GM12878 (cell line): ENCODE results near the gene KNTC1. TPM values are rescaled to one million over a fixed set of nuclear protein-coding genes. Genes with fewer than 3 reads are reported as not detected.

Source experiments
- ATAC-seq: fragments of 200-7000 bp; cut with Tn5 transposase; 3 replicates; pipeline ENCODE4 v1.9.1; 2020; ENCODE audit warnings: mild to moderate bottlenecking, moderate library complexity
- BruUV-seq: library from RNA; stranded (reverse); fragments of 400-500 nt; replicated peaks from 2 replicates; lab custom pipeline; 2021; lab: Mats Ljungman, UMichigan
- CTCF ChIA-PET: fragments of 300-600 bp; sonication (Branson Sonifier 250); formaldehyde crosslinking; extraction: SDS; loops from one replicate; lab custom pipeline; 2021; ENCODE audit warnings: inconsistent platforms; lab: Yijun Ruan, JAX
- POLR2A ChIA-PET: fragments of 350-600 bp; formaldehyde crosslinking; extraction: SDS; loops from one replicate; lab custom pipeline; 2021; ENCODE audit warnings: inconsistent platforms; lab: Charles Lee
- RAD21 ChIA-PET: fragments of 300-600 bp; sonication (Branson Sonifier 250); formaldehyde crosslinking; loops from one replicate; lab custom pipeline; 2023; ENCODE audit warnings: antibody characterized with exemption; ENCODE audit not compliant: unreplicated experiment; lab: Charles Lee
- SMC1A ChIA-PET: fragments of 300-600 bp; sonication (Branson Sonifier 250); formaldehyde crosslinking; loops from one replicate; lab custom pipeline; 2023; ENCODE audit not compliant: unreplicated experiment, uncharacterized antibody; lab: Charles Lee
- DNase-seq: peaks from one replicate; pipeline ENCODE4 v3.0.0-alpha.2; 2011; ENCODE audit warnings: low read depth, low spot score
- FAIRE-seq: peaks from 3 replicates; lab custom pipeline; 2011; peaks lifted over from hg19 to GRCh38; lab: Jason Lieb, UNC
- H2AFZ ChIP-seq: 2 replicates; pipeline ENCODE4 v1.6.0; 2011; ENCODE audit warnings: low read depth, low read length, control low read depth; ENCODE audit not compliant: control insufficient read depth
- H3K27ac ChIP-seq: 2 replicates; pipeline ENCODE4 v1.5.1; 2011; ENCODE audit warnings: control low read depth; ENCODE audit not compliant: control insufficient read depth, insufficient read depth
- H3K27me3 ChIP-seq, 2 experiments: replicated peaks in 1 of 2; 2 replicates each; pipeline versions ENCODE4 v1.6.0 to v1.6.1; 2011; ENCODE audit warnings: low read length in 1 of 2; ENCODE audit not compliant: control insufficient read depth in 2 of 2, insufficient read depth in 2 of 2
- H3K36me3 ChIP-seq, 2 experiments: 2 replicates each; pipeline ENCODE4 v1.5.1; 2011; ENCODE audit warnings: low read length in 1 of 2; ENCODE audit not compliant: control insufficient read depth in 2 of 2, insufficient read depth in 2 of 2
- H3K4me1 ChIP-seq: 2 replicates; pipeline ENCODE4 v1.6.1; 2011; ENCODE audit warnings: mild to moderate bottlenecking, low read length, moderate library complexity, mixed read lengths; ENCODE audit not compliant: control insufficient read depth, insufficient read depth
- H3K4me2 ChIP-seq: 2 replicates; pipeline ENCODE4 v1.6.0; 2011; ENCODE audit warnings: control low read depth; ENCODE audit not compliant: control insufficient read depth, insufficient read depth
- H3K4me3 ChIP-seq: fragments of 200-600 bp; sonication (generic); 2 replicates; pipeline ENCODE4 v1.5.1; 2016
- H3K79me2 ChIP-seq: 2 replicates; pipeline ENCODE4 v1.6.0; 2011; ENCODE audit warnings: low read length; ENCODE audit not compliant: control insufficient read depth, insufficient read depth
- H3K9ac ChIP-seq: 2 replicates; pipeline ENCODE4 v1.8.0; 2011; ENCODE audit warnings: low read length, control low read depth, mixed read lengths; ENCODE audit not compliant: control insufficient read depth, insufficient read depth
- H3K9me3 ChIP-seq: replicated peaks from 3 replicates; pipeline ENCODE4 v1.5.1; 2011; ENCODE audit warnings: mild to moderate bottlenecking, low read length; ENCODE audit not compliant: control insufficient read depth, insufficient read depth
- H4K20me1 ChIP-seq: 2 replicates; pipeline ENCODE4 v1.6.0; 2011; ENCODE audit not compliant: control insufficient read depth, insufficient read depth
- CREB1 ChIP-seq: IDR thresholded peaks from 2 replicates; pipeline ENCODE4 v1.6.1; 2012; ENCODE audit warnings: low read depth, mild to moderate bottlenecking, inconsistent platforms
- EP300 ChIP-seq, 2 experiments: fragments of 150-350 bp in 1 of 2; IDR thresholded peaks; 2 replicates each; pipeline ENCODE4 v1.6.1; 2011 to 2012; ENCODE audit warnings: low read depth in 2 of 2, low read length in 2 of 2, borderline replicate concordance in 1 of 2, improper control_type of control experiment in 1 of 2, inconsistent platforms in 1 of 2; ENCODE audit not compliant: control insufficient read depth in 1 of 2
- PAX5 ChIP-seq: IDR thresholded peaks from 2 replicates; pipeline ENCODE4 v1.6.1; 2011; ENCODE audit warnings: low read depth, low read length, borderline replicate concordance
- RAD21 ChIP-seq: IDR thresholded peaks from 2 replicates; pipeline ENCODE4 v1.6.1; 2011; ENCODE audit warnings: mild to moderate bottlenecking, low read depth, low read length, moderate library complexity; ENCODE audit not compliant: insufficient read depth
- RELA ChIP-seq: fragments of 450-650 bp; IDR thresholded peaks from 2 replicates; pipeline ENCODE4 v1.8.0; 2014; ENCODE audit warnings: borderline replicate concordance; ENCODE audit not compliant: partially characterized antibody
- SIX5 ChIP-seq: IDR thresholded peaks from 2 replicates; pipeline ENCODE4 v1.6.1; 2011; ENCODE audit warnings: mild to moderate bottlenecking, low read depth, low read length, moderate library complexity; ENCODE audit not compliant: severe bottlenecking
- SMARCA5 ChIP-seq: fragments of 450-650 bp; IDR thresholded peaks from 2 replicates; pipeline ENCODE4 v1.6.1; 2017; ENCODE audit warnings: mild to moderate bottlenecking
- WGBS: methylation state at CpG from one replicate; pipeline ENCODE4 v1.1.6; 2016; ENCODE audit warnings: low lambda C conversion rate; ENCODE audit not compliant: insufficient replicate concordance, insufficient coverage; ENCODE audit errors: missing lambda C conversion rate; 5-methylcytosine and 5-hydroxymethylcytosine counted together
- in situ Hi-C: fragments of 300-500 bp; cut with MboI; formaldehyde crosslinking; loops from 9 replicates; pipeline ENCODE4 v1.14.3; 2018; ENCODE audit warnings: mixed read lengths
- intact Hi-C: fragments of 100-400 bp; cut with micrococcal nuclease; formaldehyde crosslinking; loops from one replicate; pipeline ENCODE4 v1.14.2; 2022; ENCODE audit not compliant: unreplicated experiment
- polyA plus RNA-seq, 11 experiments: library from polyadenylated mRNA; depleted of rRNA in 4 of 11; unstranded in 6 of 11; stranded (reverse) in 5 of 11; fragments of >200 nt; fragmentation: Nextera tagmentation in 4 of 11; fragmentation: Illumina TruSeq in 1 of 11; extraction: Ambion mirVana in 4 of 11; extraction: Trizol in 1 of 11; gene quantifications; 1 replicate in 1 of 11; 2 replicates in 10 of 11; pipeline versions ENCODE4 v1.2.1 to v1.2.3, GENCODE V29; 2011 to 2016; ENCODE audit warnings: inconsistent platforms in 2 of 11, missing spikeins in 2 of 11, low read depth in 1 of 11
- total RNA-seq, 4 experiments: library from RNA; depleted of rRNA in 3 of 4; stranded (reverse); fragments of >200 nt in 3 of 4; fragmentation: Illumina TruSeq in 1 of 4; extraction: Trizol in 1 of 4; gene quantifications; 2 replicates each; pipeline versions ENCODE4 v1.2.1 to v1.2.3, GENCODE V29; 2013 to 2021
- TF ChIP-seq, protein P1 (sequence below): fragments of 450-650 bp; IDR thresholded peaks from 2 replicates; pipeline ENCODE4 v1.6.1; 2017; ENCODE audit warnings: antibody characterized with exemption, mild to moderate bottlenecking, moderate library complexity
- TF ChIP-seq, protein P2 (sequence below): IDR thresholded peaks from 2 replicates; pipeline ENCODE4 v1.6.1; 2011; ENCODE audit warnings: borderline replicate concordance, low read depth, mild to moderate bottlenecking, moderate library complexity, mixed read lengths, low read length; ENCODE audit not compliant: insufficient read depth; ENCODE audit errors: extremely low read length
- TF ChIP-seq, protein P3 (sequence below): fragments of 450-650 bp; IDR thresholded peaks from 2 replicates; pipeline ENCODE4 v1.6.1; 2016; ENCODE audit warnings: mild to moderate bottlenecking, moderate library complexity, borderline replicate concordance

The KNTC1 gene
- total and polyA plus RNA-seq, 10 of the 15 experiments (the other 5 are each of a cell fraction or from before 2014, with no cell fraction given) = 37.2 to 118 (median 76.3) TPM

DNA sequence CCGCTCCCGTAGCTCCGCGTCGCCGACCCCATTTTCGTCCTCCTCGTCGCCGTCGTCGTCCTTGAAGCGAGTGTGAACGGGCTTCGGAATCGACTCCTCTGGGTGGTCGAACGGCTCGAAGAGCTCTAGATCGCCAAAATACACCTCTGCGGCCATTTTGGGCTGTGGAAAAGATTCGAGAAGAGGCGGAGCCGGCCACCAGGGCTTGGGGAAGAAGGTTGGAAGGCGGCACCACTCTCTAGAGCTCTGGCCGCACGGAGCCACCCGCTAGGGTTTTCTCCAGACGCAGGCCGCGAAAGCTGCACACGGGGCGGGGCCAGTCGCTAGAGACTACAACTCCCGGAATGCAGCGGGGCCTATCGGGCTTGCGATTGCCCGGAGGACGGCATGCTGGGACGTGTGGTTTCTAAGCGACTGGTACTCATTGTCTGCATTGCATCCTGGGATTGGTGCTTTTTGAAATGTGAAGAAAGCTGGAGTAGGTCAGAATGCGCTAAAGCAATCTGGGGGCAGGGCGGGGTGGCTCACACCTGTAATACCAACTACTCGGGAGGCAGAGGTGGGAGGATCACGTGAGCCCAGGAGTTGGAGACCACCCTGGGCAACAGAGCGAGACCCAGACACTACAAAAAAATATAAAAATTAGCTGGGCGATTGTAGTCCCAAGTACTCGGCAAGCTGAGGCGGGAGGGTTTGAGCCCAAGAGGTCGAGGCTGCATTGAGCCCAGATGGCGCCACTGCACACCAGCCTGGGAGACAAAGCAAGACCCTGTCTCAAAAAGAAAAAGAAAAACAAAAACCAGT, 26.2 kb upstream of the KNTC1 start, which contains the start of gene ZCCHC8:
TSS of gene ZCCHC8 (minus strand) at position 248 of the 804 bp plus-strand sequence. CDS start at position 156, 92 bp downstream.
- in situ Hi-C loops = no loop called here
- ChIA-PET CTCF (interaction anchor here (0.5 to 2.6 kb wide), 17 partner anchors 10 to 808 kb away, joined by 3 to 16 read pairs (median 4); partner anchors contain the start of genes DENR, KNTC1 and RSRC2), RAD21 (interaction anchor here (0.6 to 6.4 kb wide), 17 partner anchors 9 to 389 kb away, joined by 3 to 49 read pairs (median 4); partner anchors contain the start of genes DENR, KNTC1 and RSRC2), SMC1A (interaction anchor here (0.5 to 6.2 kb wide), 23 partner anchors 9 to 699 kb away, joined by 3 to 39 read pairs (median 5); partner anchors contain the start of genes KNTC1 and RSRC2), POLR2A (interaction anchor here (0.5 to 6.0 kb wide), 23 partner anchors 11 to 980 kb away, joined by 3 to 160 read pairs (median 3); partner anchors contain the start of genes KNTC1, RSRC2 and VPS33A)
- FAIRE-seq = peak; percentile 93
- Histone ChIP-seq H3K79me2 (peaks cover 42% of the 10 kb centered on the region), H3K27ac (peak within 1 kb of the TSS; percentile 98), H3K4me1 (peaks cover 10% of the 10 kb centered on the region), H3K9ac (peak within 1 kb of the TSS; percentile 99), H3K36me3 (peaks cover 8 to 22% of the 10 kb centered on the region in 2 experiments), H3K4me3 (peak within 1 kb of the TSS; percentile 96), H3K9me3 (no peaks in the 10 kb centered on the region), H3K27me3 (no peaks in the 10 kb centered on the region), H2AFZ (peak within 1 kb of the TSS; percentile 94), H4K20me1 (no peaks in the 10 kb centered on the region), H3K4me2 (peak within 1 kb of the TSS; percentile 87)
- BruUV-seq = no TSS peak
- intact Hi-C loops = loop anchor here (2.0 kb wide), 1 partner anchor 26 kb away; the partner anchor contains the start of genes KNTC1 and RSRC2
- peak; percentile 95 for ATAC-seq
- peak; percentile 95 for DNase-seq
- under 1% methylated on average over 52 of the region's 52 CpGs for WGBS
- peak; percentile 98 for TF ChIP-seq SIX5
- peak; percentile 47 for TF ChIP-seq SMARCA5
- 0 out of 2 replicates have a peak, but pooled peaks have one; percentile 34 for TF ChIP-seq PAX5
- TF ChIP-seq, protein P1, sequence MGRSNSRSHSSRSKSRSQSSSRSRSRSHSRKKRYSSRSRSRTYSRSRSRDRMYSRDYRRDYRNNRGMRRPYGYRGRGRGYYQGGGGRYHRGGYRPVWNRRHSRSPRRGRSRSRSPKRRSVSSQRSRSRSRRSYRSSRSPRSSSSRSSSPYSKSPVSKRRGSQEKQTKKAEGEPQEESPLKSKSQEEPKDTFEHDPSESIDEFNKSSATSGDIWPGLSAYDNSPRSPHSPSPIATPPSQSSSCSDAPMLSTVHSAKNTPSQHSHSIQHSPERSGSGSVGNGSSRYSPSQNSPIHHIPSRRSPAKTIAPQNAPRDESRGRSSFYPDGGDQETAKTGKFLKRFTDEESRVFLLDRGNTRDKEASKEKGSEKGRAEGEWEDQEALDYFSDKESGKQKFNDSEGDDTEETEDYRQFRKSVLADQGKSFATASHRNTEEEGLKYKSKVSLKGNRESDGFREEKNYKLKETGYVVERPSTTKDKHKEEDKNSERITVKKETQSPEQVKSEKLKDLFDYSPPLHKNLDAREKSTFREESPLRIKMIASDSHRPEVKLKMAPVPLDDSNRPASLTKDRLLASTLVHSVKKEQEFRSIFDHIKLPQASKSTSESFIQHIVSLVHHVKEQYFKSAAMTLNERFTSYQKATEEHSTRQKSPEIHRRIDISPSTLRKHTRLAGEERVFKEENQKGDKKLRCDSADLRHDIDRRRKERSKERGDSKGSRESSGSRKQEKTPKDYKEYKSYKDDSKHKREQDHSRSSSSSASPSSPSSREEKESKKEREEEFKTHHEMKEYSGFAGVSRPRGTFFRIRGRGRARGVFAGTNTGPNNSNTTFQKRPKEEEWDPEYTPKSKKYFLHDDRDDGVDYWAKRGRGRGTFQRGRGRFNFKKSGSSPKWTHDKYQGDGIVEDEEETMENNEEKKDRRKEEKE = no peak
- TF ChIP-seq CREB1 = peak; percentile 88
- TF ChIP-seq RAD21 = no peak
- TF ChIP-seq EP300 (IDR thresholded peaks at IDR 0.05; ENCODE audit: borderline replicate concordance in 1 of 2, control insufficient read depth in 1 of 2, low read depth in 2 of 2, low read length in 2 of 2) = 0 out of 4 replicates have a peak, but pooled peaks of 1 of the 2 experiments have one; percentile 23
- TF ChIP-seq, protein P2, sequence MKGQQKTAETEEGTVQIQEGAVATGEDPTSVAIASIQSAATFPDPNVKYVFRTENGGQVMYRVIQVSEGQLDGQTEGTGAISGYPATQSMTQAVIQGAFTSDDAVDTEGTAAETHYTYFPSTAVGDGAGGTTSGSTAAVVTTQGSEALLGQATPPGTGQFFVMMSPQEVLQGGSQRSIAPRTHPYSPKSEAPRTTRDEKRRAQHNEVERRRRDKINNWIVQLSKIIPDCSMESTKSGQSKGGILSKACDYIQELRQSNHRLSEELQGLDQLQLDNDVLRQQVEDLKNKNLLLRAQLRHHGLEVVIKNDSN = no peak
- TF ChIP-seq, protein P3, sequence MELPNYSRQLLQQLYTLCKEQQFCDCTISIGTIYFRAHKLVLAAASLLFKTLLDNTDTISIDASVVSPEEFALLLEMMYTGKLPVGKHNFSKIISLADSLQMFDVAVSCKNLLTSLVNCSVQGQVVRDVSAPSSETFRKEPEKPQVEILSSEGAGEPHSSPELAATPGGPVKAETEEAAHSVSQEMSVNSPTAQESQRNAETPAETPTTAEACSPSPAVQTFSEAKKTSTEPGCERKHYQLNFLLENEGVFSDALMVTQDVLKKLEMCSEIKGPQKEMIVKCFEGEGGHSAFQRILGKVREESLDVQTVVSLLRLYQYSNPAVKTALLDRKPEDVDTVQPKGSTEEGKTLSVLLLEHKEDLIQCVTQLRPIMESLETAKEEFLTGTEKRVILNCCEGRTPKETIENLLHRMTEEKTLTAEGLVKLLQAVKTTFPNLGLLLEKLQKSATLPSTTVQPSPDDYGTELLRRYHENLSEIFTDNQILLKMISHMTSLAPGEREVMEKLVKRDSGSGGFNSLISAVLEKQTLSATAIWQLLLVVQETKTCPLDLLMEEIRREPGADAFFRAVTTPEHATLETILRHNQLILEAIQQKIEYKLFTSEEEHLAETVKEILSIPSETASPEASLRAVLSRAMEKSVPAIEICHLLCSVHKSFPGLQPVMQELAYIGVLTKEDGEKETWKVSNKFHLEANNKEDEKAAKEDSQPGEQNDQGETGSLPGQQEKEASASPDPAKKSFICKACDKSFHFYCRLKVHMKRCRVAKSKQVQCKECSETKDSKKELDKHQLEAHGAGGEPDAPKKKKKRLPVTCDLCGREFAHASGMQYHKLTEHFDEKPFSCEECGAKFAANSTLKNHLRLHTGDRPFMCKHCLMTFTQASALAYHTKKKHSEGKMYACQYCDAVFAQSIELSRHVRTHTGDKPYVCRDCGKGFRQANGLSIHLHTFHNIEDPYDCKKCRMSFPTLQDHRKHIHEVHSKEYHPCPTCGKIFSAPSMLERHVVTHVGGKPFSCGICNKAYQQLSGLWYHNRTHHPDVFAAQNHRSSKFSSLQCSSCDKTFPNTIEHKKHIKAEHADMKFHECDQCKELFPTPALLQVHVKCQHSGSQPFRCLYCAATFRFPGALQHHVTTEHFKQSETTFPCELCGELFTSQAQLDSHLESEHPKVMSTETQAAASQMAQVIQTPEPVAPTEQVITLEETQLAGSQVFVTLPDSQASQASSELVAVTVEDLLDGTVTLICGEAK = peak; percentile 62; the same call in 1 of the 2 replicates
- peak; percentile 60 for TF ChIP-seq RELA
